H9 (cell line): ENCODE data around the gene MAP3K19. TPM values are rescaled to one million over a fixed set of nuclear protein-coding genes. Genes with fewer than 3 reads are reported as not detected.

Source experiments
- DNase-seq: peaks from one replicate; pipeline ENCODE4 v3.0.0-alpha.2; 2017
- H2AFZ ChIP-seq: one replicate; pipeline ENCODE4 v1.6.1; 2013; ENCODE audit warnings: mild to moderate bottlenecking, low read length, control low read depth, moderate library complexity
- H2AK5ac ChIP-seq: 2 replicates; pipeline ENCODE4 v1.6.1; 2013; ENCODE audit warnings: low read length, control low read depth, mixed read lengths; ENCODE audit not compliant: insufficient read length
- H2BK120ac ChIP-seq: one replicate; pipeline ENCODE4 v1.6.1; 2013; ENCODE audit warnings: low read depth, mild to moderate bottlenecking, low read length, control low read depth, inconsistent platforms; ENCODE audit not compliant: poor library complexity, severe bottlenecking
- H2BK12ac ChIP-seq: 2 replicates; pipeline ENCODE4 v1.6.1; 2013; ENCODE audit warnings: low read length, control low read depth, mixed read lengths, low read depth; ENCODE audit not compliant: insufficient read length
- H2BK15ac ChIP-seq: 2 replicates; pipeline ENCODE4 v1.6.1; 2013; ENCODE audit warnings: low read depth, low read length, control low read depth
- H2BK20ac ChIP-seq: one replicate; pipeline ENCODE4 v1.6.1; 2013; ENCODE audit warnings: low read depth, mild to moderate bottlenecking, low read length, control low read depth, inconsistent platforms; ENCODE audit not compliant: poor library complexity, severe bottlenecking
- H2BK5ac ChIP-seq: 2 replicates; pipeline ENCODE4 v1.6.1; 2013; ENCODE audit warnings: low read length, control low read depth, mixed read lengths; ENCODE audit not compliant: insufficient read length
- H3K14ac ChIP-seq: 2 replicates; pipeline ENCODE4 v1.6.1; 2013; ENCODE audit warnings: low read length, control low read depth; ENCODE audit not compliant: insufficient read depth
- H3K18ac ChIP-seq: 2 replicates; pipeline ENCODE4 v1.6.1; 2013; ENCODE audit warnings: low read depth, mild to moderate bottlenecking, mixed read lengths, low read length, control low read depth; ENCODE audit not compliant: insufficient read length
- H3K23ac ChIP-seq: 2 replicates; pipeline ENCODE4 v1.6.1; 2013; ENCODE audit warnings: low read length, control low read depth, mixed read lengths, low read depth; ENCODE audit not compliant: insufficient read length
- H3K23me2 ChIP-seq: 2 replicates; pipeline ENCODE4 v1.6.1; 2013; ENCODE audit warnings: low read depth, mild to moderate bottlenecking, mixed read lengths, low read length, control low read depth; ENCODE audit not compliant: insufficient read length, poor library complexity, severe bottlenecking
- H3K27ac ChIP-seq: 2 replicates; pipeline ENCODE4 v1.5.1; 2013; ENCODE audit warnings: low read length, control low read depth, mixed read lengths, low read depth; ENCODE audit not compliant: insufficient read length
- H3K27me3 ChIP-seq: 2 replicates; pipeline ENCODE4 v1.6.1; 2013; ENCODE audit warnings: low read length, control low read depth, inconsistent platforms; ENCODE audit not compliant: insufficient read depth
- H3K4ac ChIP-seq: 2 replicates; pipeline ENCODE4 v1.6.1; 2013; ENCODE audit warnings: low read depth, mild to moderate bottlenecking, control low read depth, inconsistent platforms, low read length, moderate library complexity
- H3K4me1 ChIP-seq: 2 replicates; pipeline ENCODE4 v1.6.1; 2013; ENCODE audit warnings: low read length, control low read depth, inconsistent platforms; ENCODE audit not compliant: insufficient read depth
- H3K4me2 ChIP-seq: 2 replicates; pipeline ENCODE4 v1.6.1; 2013; ENCODE audit warnings: low read length, control low read depth, mixed read lengths; ENCODE audit not compliant: insufficient read length, insufficient read depth
- H3K56ac ChIP-seq: 2 replicates; pipeline ENCODE4 v1.6.1; 2013; ENCODE audit warnings: low read depth, mild to moderate bottlenecking, mixed read lengths, low read length, control low read depth; ENCODE audit not compliant: insufficient read length
- H3K79me1 ChIP-seq: 2 replicates; pipeline ENCODE4 v1.6.1; 2013; ENCODE audit warnings: low read depth, mild to moderate bottlenecking, moderate library complexity, low read length, control low read depth, inconsistent platforms; ENCODE audit not compliant: insufficient read depth, poor library complexity, severe bottlenecking
- H3K79me2 ChIP-seq: 2 replicates; pipeline ENCODE4 v1.6.1; 2013; ENCODE audit warnings: low read length, control low read depth, inconsistent platforms; ENCODE audit not compliant: insufficient read depth
- H3K9ac ChIP-seq: 2 replicates; pipeline ENCODE4 v1.6.1; 2013; ENCODE audit warnings: low read length, control low read depth, mixed read lengths; ENCODE audit not compliant: insufficient read length; ENCODE audit errors: extremely low read depth
- H3K9me3 ChIP-seq: one replicate; pipeline ENCODE4 v1.6.1; 2013; ENCODE audit warnings: low read depth, low read length, inconsistent platforms; ENCODE audit not compliant: control insufficient read depth
- H3T11ph ChIP-seq: one replicate; pipeline ENCODE4 v1.6.1; 2013; ENCODE audit warnings: mild to moderate bottlenecking, low read length, control low read depth, inconsistent platforms
- H4K20me1 ChIP-seq: one replicate; pipeline ENCODE4 v1.6.1; 2013; ENCODE audit not compliant: control insufficient read depth, insufficient read length, insufficient read depth
- H4K5ac ChIP-seq: 2 replicates; pipeline ENCODE4 v1.6.1; 2013; ENCODE audit warnings: low read depth, mild to moderate bottlenecking, mixed read lengths, low read length, control low read depth; ENCODE audit not compliant: insufficient read length
- H4K8ac ChIP-seq: replicated peaks from 2 replicates; pipeline ENCODE4 v1.6.1; 2013; ENCODE audit warnings: low read length, control low read depth, mixed read lengths, low read depth; ENCODE audit not compliant: insufficient read length
- H4K91ac ChIP-seq: 2 replicates; pipeline ENCODE4 v1.6.1; 2013; ENCODE audit warnings: low read depth, mild to moderate bottlenecking, moderate library complexity, mixed read lengths, low read length, control low read depth; ENCODE audit not compliant: insufficient read length
- H3K27ac Mint-ChIP-seq, 3 experiments: 2 replicates in 2 of 3; 3 replicates in 1 of 3; pipeline ENCODE4 v1.8.0; 2020 to 2021; ENCODE audit warnings: mixed read lengths in 3 of 3, mild to moderate bottlenecking in 1 of 3, moderate library complexity in 1 of 3
- H3K27me3 Mint-ChIP-seq: 2 replicates; pipeline ENCODE4 v1.8.0; 2021; ENCODE audit warnings: low read depth, mild to moderate bottlenecking, moderate library complexity, mixed read lengths
- H3K36me3 Mint-ChIP-seq, 3 experiments: 2 replicates in 2 of 3; 3 replicates in 1 of 3; pipeline ENCODE4 v1.8.0; 2020 to 2021; ENCODE audit warnings: low read depth in 3 of 3, mixed read lengths in 3 of 3; ENCODE audit not compliant: insufficient read depth in 1 of 3
- H3K4me1 Mint-ChIP-seq, 2 experiments: 2 replicates each; pipeline ENCODE4 v1.8.0; 2020; ENCODE audit warnings: mixed read lengths in 2 of 2
- H3K4me3 Mint-ChIP-seq, 2 experiments: 2 replicates in 1 of 2; 3 replicates in 1 of 2; pipeline ENCODE4 v1.8.0; 2020 to 2021; ENCODE audit warnings: mild to moderate bottlenecking in 2 of 2, mixed read lengths in 2 of 2, moderate library complexity in 1 of 2
- H3K9me3 Mint-ChIP-seq, 2 experiments: 2 replicates in 1 of 2; 3 replicates in 1 of 2; pipeline ENCODE4 v1.8.0; 2020; ENCODE audit warnings: mild to moderate bottlenecking in 2 of 2, mixed read lengths in 2 of 2, moderate library complexity in 1 of 2
- CTCF ChIP-seq: fragments of 200-600 bp; sonication (generic); conservative IDR thresholded peaks from 3 replicates; pipeline ENCODE4 v1.8.0; 2021; ENCODE audit warnings: antibody characterized with exemption, mild to moderate bottlenecking
- WGBS: extraction: QIAGEN DNeasy Blood & Tissue Kit; methylation state at CpG from one replicate; pipeline ENCODE4 v1.1.7; 2013; ENCODE audit warnings: missing lambda C conversion rate, low lambda C conversion rate, mixed read lengths; ENCODE audit not compliant: insufficient read length; ENCODE audit errors: extremely low coverage; 5-methylcytosine and 5-hydroxymethylcytosine counted together
- total RNA-seq: library from RNA; stranded (reverse); gene quantifications from 2 replicates; pipeline ENCODE4 v1.2.1, GENCODE V29; 2021

Gene MAP3K19
- total RNA-seq, 1 experiment from 2014 or later, result not detected

GRCh38 chr2:134933732-134934131 lies 113.5 kb downstream of the MAP3K19 start:
- no peak for TF ChIP-seq CTCF
- Mint-ChIP-seq H3K4me3 (no peak overlapping the region), H3K4me1 (peaks cover 14 to 18% of the 10 kb centered on the region in 2 experiments), H3K9me3 (no peaks in the 10 kb centered on the region), H3K27ac (no peak overlapping the region), H3K36me3 (peaks cover 16 to 40% (median 30%) of the 10 kb centered on the region in 3 experiments; a peak in 6 of 7 replicates), H3K27me3 (no peaks in the 10 kb centered on the region)
- no peaks in the 10 kb centered on the region for H3K23me2 ChIP-seq
- no peak overlapping the region for H4K91ac ChIP-seq
- H3K27ac ChIP-seq, result no peak overlapping the region
- no peak overlapping the region for H3K56ac ChIP-seq
- no peak overlapping the region for H2BK12ac ChIP-seq
- H3K9ac ChIP-seq, result no peak overlapping the region
- no peaks in the 10 kb centered on the region for H3K9me3 ChIP-seq
- H3K18ac ChIP-seq, result no peak overlapping the region
- no peaks in the 10 kb centered on the region for H3K4me1 ChIP-seq
- H3K4ac ChIP-seq, result no peak overlapping the region
- H4K20me1 ChIP-seq, result no peaks in the 10 kb centered on the region
- H3K14ac ChIP-seq, result no peak overlapping the region
- H2BK15ac ChIP-seq, result no peak overlapping the region
- no peak overlapping the region for H3K4me2 ChIP-seq
- H4K8ac ChIP-seq, result no peak overlapping the region
- H3K79me1 ChIP-seq, result peaks cover 2% of the 10 kb centered on the region
- H3T11ph ChIP-seq, result no peak overlapping the region
- no peak overlapping the region for H2BK5ac ChIP-seq
- no peak overlapping the region for H2BK20ac ChIP-seq
- peaks cover 35% of the 10 kb centered on the region; the same call in 1 of the 2 replicates for H3K79me2 ChIP-seq
- H4K5ac ChIP-seq, result no peak overlapping the region
- H3K23ac ChIP-seq, result no peak overlapping the region
- no CpG with 5 or more reads among the region's 1 CpG for WGBS
- no peak for DNase-seq
- no peak overlapping the region for H2BK120ac ChIP-seq
- H2AK5ac ChIP-seq, result no peak overlapping the region
- no peak overlapping the region for H2AFZ ChIP-seq
- no peaks in the 10 kb centered on the region for H3K27me3 ChIP-seq
